CD4-positive, alpha-beta T cell treated with Interleukin-15 for 4 hours (primary cell): ENCODE measurements around the gene CCDC122.
"Not testable (repeated sequence)": the region's sequence is repeated elsewhere in the genome, so short reads cannot be mapped to it uniquely, and the experiment has no call there.

ENCODE experiments used
- DNase-seq: peaks from one replicate; pipeline ENCODE4 v3.0.0-alpha.2; 2020; ENCODE audit warnings: low spot score

CCDC122 gene

GRCh38 chr13:43876366-43876765 lies 3.2 kb downstream of the CCDC122 start:
- no peak for DNase-seq

DNA sequence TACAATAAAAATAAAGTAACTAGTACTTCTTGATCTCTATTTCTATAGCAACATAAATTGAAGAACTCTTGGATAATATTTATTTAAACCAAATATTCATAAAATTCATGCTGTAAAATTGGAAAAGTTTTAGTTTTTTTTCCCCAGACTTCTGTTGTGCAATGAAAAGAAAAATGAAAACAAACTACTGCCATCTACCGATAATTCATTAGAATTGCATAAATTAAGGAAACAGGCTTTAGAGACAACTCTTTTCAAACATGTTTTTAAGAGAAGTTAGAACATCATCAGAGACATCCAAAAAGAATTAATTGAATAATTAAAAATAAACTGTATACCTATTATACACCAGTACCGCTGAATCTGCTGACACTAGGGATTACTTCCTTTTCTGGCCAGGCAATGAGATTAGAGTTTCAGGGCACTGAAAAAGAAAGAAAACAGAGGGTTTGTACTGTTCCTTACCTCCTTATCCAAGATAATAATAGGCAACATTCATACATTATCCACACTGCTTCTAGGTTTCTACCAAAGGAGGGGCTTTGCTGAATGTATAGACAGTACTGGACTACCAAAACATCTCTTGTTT lies 4.9 kb downstream of the CCDC122 start:
- DNase-seq, result no peak

DNA sequence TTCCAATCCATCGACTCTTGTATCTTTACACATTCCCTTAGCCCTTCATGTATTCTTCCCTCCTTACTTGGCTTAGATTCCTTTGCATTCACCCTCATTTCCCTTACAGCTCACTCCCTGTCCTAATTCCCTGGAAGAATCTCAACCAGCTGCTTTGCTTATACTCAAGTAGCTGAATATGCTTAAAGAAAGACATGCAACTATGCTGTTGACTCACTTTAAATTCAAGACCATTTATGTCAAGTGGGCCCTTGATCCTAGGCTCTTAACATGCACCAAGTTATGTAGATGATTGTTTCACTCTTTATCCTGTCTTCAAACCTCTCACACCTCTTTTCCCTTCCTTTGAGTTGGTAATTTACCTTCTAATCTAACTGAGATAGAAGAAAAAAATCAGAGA lies 7.4 kb downstream of the CCDC122 start:
- DNase-seq, result no peak

DNA sequence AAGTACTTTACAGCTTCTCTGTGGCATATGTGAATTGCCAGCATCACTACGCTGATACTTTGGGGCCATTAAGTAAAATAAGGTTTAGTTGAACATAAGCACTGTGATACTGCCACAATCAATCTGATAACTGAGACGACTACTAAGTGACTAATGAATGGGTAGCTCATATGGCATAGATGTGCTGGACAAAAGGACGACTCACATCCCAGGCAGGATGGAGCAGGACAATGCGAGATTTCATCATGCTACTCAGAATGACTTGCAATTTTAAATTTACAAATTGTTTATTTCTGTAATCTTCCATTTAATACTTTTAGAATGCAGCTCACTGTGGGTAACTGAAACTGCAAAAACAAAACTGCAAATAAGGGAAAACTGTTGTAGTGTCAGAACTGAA lies 13.6 kb downstream of the CCDC122 start:
- no peak for DNase-seq

GRCh38 chr13:43864921-43865320 lies 14.6 kb downstream of the CCDC122 start:
- no peak for DNase-seq

- no peak for DNase-seq
Observed at GRCh38 chr13:43861863-43862262, 17.7 kb downstream of the CCDC122 start.

- no peak for DNase-seq
Observed at GRCh38 chr13:43852923-43853404, 26.6 kb downstream of the CCDC122 start.

- DNase-seq, result no peak
Observed at GRCh38 chr13:43850873-43851272, 28.7 kb downstream of the CCDC122 start.

DNA sequence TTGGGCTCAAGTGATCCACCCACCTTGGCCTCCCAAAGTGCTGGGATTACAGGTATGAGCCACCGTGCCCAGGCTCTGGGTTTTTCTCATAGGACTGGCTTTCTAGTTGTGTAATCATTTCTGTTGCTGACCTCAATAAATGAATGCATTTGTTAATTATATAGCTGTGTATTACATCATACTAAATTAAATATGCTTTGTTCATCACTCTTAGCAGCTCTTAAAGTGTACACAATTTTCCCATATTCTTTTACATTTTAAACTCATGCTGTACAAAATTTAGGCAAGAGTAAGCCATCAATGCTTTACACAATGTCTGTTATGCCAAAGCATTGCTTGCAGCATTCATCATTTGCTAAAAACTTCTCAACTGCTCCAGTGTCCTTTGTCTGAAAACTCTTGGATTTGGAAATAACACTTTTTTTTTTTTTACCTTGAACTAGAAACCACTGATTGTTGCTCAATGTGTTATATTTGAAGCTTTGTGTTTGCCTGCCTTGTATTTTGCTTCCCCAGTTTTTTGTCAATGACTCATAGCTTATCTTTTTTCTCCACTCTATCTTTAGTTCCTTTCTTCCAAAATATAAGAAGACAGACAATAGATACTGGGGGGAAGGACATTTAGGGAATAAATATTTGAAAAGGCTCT lies 31.4 kb downstream of the CCDC122 start:
- DNase-seq, result no peak

GRCh38 chr13:43846496-43847158 lies 32.9 kb downstream of the CCDC122 start:
- DNase-seq, result no peak

DNA sequence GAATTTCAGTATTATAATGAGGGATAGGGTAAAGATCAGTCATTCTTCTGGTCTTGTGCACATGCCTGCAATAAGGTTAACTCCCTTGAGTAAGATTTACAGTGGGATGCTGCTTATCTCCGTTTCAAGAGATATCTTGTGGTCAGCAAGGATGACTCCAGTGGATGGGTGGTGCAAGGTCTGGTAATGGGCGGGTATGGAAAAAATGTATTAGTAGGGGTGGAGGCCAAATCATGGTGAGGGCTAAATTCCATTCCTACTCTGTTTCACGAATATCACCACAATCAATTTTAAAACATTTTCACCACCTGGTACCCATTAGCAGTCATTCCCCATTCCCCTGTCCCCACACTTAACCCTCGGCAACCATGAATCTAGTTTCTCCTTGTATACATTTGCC lies 40.6 kb downstream of the CCDC122 start:
- DNase-seq, result no peak

DNA sequence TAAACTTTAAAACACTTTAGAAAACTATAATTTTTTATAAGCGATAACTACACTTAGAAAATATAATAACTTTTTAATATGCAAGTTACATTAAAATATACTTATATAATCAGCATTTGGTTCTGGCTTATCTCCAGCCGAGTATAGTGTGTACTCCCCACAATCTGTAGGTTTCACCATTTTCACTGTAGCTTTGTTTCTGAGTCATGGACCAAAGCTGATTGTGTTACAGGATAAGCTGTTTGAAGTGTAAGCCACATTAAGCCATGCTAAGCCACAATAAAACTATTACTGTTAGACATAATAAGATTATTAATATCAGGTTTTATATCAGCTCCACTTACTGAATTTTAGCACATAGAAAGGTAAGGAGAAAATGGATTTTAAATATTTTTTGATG lies 43.8 kb downstream of the CCDC122 start:
- peak; percentile 1 for DNase-seq

GRCh38 chr13:43831088-43831487 lies 48.5 kb downstream of the CCDC122 start:
- no peak for DNase-seq

DNA sequence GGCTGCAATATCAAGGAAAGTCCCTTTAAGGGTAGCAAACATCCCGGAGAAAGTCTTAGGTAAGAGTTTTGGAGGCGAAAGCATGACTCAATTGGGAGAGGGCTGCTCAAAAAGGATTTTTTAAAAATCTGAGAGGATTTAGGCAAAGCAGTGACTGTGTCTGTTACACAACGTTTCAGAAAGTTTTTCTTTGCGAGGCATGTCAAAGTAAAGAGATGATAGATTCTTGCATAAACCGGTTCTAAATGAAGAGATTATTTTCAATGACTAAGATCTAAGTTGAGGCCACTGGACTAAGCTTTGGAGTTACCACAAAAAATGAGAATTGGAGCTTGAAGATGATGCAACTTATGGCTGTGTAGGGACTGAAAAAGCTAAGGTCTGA lies 49.1 kb downstream of the CCDC122 start:
- DNase-seq, result no peak

DNA sequence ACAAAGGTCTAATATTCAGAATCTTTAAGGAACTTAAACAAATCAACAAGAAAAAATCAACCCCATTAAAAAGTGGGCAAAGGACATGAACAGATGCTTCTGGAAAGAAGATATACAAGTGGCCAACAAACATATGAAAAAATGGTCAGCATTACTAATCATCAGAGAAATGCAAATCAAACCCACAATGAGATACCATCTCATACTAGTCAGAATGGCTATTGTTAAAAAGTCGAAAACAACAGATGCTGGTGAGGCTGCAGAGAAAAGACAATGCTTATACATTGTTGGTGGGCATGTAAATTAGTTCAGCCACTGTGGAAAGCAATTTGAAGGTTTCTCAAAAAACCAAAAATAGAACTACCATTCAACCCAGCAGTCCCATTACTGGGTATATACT lies 54.9 kb downstream of the CCDC122 start:
- not testable (repeated sequence) for DNase-seq

- DNase-seq, result no peak
Observed at GRCh38 chr13:43822969-43823368, 56.6 kb downstream of the CCDC122 start.

DNA sequence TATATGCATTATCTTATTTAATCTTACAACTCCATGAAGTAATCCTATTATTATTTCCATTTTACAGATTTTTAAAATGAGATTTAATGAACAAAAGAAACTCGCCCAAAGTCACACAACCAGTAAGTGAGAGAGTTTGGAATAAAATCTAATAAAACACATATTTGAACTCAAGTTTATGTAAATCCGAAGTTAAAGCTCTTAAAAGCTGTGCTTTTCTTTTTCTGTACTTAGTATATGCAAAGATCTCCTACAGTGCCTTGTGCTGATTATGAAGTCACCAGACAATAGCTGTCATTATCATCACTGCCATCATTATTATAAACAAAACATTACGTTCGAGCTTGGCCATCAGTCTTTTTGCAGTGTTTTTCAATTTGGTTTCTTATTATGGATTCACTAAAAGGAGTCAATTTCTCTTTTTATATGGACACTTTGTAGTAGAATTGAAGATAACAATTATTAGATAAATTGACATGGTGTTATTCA lies 63.1 kb downstream of the CCDC122 start:
- DNase-seq, result no peak

DNA sequence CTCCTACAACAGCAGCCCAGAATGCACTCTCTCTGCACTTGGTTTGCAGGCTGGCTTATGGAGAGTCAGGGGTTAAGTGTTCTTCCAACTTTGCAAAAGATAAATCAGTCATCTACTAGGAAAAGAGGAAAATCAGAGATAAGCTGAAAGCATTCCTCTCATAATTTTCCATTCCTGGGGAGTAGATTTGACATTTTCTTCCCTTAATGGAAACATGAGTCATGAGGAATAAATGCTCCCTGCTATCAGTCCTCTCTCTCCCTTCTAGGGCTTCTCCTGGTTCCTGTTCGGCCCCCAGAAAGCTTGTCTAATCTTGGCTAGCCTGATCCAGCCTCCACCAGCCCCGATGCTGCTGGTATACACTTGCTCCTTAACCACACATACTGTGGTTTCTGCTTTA lies 64.3 kb downstream of the CCDC122 start:
- no peak for DNase-seq

DNA sequence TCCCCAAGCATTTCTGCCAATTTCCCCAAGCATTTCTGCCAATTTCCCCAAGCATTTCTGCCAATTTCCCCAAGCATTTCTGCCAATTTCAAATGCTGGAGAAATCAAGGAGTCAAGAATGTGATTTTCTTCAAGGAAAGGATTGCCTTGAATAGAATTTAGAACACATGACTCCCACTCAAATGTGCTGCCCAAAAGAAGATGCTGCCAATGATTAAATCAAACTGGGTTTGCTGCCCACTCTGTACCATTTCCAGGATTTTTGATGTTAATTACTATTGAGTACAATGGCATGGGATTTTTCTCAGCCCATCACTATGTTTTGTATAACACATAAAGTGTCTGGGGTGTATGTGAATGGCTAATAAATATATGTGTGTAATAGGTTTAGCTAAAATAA lies 70.9 kb downstream of the CCDC122 start:
- DNase-seq, result no peak

DNA sequence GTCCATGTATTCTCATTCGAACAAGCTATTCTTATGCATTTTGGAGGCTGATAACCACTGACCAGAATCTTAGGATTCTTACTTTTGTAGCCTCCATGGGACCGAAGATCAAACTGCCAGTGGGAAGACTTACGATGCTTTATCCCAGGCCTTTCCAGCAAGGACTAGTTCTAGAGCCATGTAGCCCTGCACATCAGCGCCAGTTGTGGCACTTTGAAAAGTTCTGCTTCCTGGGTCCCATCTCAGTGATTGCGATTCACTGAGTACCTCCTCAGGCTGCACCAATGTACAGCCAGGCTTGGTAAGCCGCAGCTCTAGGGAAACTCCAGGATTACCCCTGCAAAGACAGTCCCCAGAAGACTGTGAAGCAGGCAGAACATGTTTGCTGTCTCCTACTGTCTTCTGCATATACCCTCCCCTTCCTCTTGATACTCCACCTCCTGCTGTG lies 73.8 kb downstream of the CCDC122 start:
- DNase-seq, result no peak

DNA sequence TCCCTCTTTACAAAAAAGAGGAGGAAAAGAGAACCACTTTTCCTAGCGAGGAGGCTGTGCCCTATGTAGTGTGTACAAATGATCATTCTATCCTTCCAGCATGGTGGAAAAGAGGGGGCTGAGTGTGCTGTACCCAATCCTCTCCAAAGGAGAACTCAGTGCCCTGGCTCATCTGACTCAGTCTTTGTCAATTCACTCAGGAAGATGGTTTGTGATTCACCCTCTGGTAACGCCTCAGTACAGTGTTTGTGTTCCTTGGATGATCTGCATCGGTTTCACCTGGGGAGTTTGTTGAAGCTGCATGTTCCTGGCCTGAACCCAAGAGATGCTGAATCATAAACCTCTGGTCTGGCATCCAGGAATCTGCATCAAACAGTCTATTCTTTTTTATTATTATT lies 74.5 kb downstream of the CCDC122 start:
- no peak for DNase-seq

DNA sequence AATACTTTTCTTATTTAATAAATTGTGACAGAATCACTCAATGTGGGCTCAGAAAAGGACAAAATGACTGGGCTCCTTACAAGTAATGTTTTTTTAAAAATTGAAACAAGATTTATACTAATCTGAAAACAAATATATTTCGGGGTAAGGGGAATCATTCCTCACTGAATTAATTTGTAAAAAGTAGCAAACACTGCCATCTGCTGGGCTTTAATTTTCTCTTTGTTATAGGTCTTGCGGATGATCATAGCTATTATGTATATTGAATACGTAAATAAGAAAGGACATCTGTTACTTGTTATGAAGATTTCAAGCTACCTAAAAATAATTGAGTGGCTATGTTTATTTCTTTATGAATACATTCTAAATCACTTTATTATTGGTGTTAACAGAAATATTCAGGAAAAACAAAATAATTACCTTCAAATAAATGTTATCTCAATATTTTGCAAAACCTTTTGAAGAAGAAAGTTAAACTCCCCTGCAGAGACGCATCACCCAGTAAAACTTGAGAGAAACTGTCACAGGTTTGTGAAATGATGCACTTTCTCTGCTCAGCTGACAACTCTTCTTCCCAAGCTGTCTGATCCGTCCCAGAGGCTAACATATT lies 75.0 kb downstream of the CCDC122 start:
- peak; percentile 49 for DNase-seq

- no peak for DNase-seq
Observed at GRCh38 chr13:43802511-43802910, 77.0 kb downstream of the CCDC122 start.
